Lower leg skin (tissue), 4 donors: ENCODE measurements around the gene HEMK1. TPM values are rescaled to one million over a fixed set of nuclear protein-coding genes. Genes with fewer than 3 reads are reported as not detected.

ENCODE experiments used
- DNase-seq, 2 donors: peaks; one replicate each; pipeline ENCODE4 v3.0.0-alpha.2; 2019; ENCODE audit warnings: low spot score in 2 of 2
- H3K4me3 ChIP-seq: fragments of 200-600 bp; sonication (generic); 2 replicates; pipeline ENCODE4 v1.5.1; 2017; ENCODE audit warnings: mild to moderate bottlenecking, low read depth; ENCODE audit not compliant: poor library complexity, severe bottlenecking
- CTCF ChIP-seq, 3 donors: fragments of 450-650 bp; IDR thresholded peaks; one replicate each; pipeline ENCODE4 v1.5.1; 2016; ENCODE audit warnings: antibody characterized with exemption in 3 of 3, mild to moderate bottlenecking in 3 of 3, moderate library complexity in 2 of 3
- POLR2A ChIP-seq, 2 donors: fragments of 450-650 bp; IDR thresholded peaks; one replicate each; pipeline ENCODE4 v1.6.1; 2016 to 2017; ENCODE audit warnings: antibody characterized with exemption in 2 of 2, mild to moderate bottlenecking in 1 of 2, moderate library complexity in 1 of 2
- WGBS, 2 donors: methylation state at CpG; one replicate each; pipeline ENCODE4 v1.1.5; 2018; 5-methylcytosine and 5-hydroxymethylcytosine counted together
- intact Hi-C: fragments of 100-400 bp; cut with DNase I; formaldehyde crosslinking; loops from one replicate; pipeline ENCODE4 v1.15.0; 2023; ENCODE audit warnings: low total_unique reads
- total RNA-seq, 4 donors: library from RNA; depleted of rRNA; stranded (reverse); fragments of >200 nt; gene quantifications; one replicate each; pipeline ENCODE4 v1.1.0, GENCODE V29; 2016

Gene HEMK1
- total RNA-seq, 4 donors from 2014 or later: 2.9 to 8.1 (median 4.8) TPM

- 42 to 48% methylated on average over 18 of the region's 18 CpGs for WGBS, 2 donors
- TF ChIP-seq CTCF (IDR thresholded peaks at IDR 0.05) (no peak), POLR2A (IDR thresholded peaks at IDR 0.05) (no peak)
- DNase-seq: peak; percentile 84 to 87
- intact Hi-C loops: loop anchor here (10.0 kb wide), 1 partner anchor 105 kb away; no protein-coding TSS in a partner anchor
- H3K4me3 ChIP-seq: no peak overlapping the region
Measured at GRCh38 chr3:50539356-50540286, 29.7 kb upstream of the HEMK1 start.

GRCh38 chr3:50542177-50543034, 26.9 kb upstream of the HEMK1 start:
- 42 to 50% methylated on average over 2 of the region's 2 CpGs for WGBS, 2 donors
- intact Hi-C loops: loop anchor here (10.0 kb wide), 1 partner anchor 108 kb away; no protein-coding TSS in a partner anchor
- H3K4me3 ChIP-seq: no peak overlapping the region
- peak; percentile 63 to 93 for DNase-seq
- TF ChIP-seq CTCF (IDR thresholded peaks at IDR 0.05) (peak in 1 of 3 donors; percentile 42), POLR2A (IDR thresholded peaks at IDR 0.05) (no peak)

- intact Hi-C loops: loop anchor here (5.0 to 10.0 kb wide), 2 partner anchors 111 to 198 kb away; partner anchors contain the start of gene ZMYND10
- no peak overlapping the region for H3K4me3 ChIP-seq
- 67 to 83% methylated on average over 1 of the region's 1 CpG for WGBS, 2 donors
- DNase-seq: no peak
- no peak for TF ChIP-seq POLR2A (IDR thresholded peaks at IDR 0.05)
- TF ChIP-seq CTCF (IDR thresholded peaks at IDR 0.05): no peak
Measured at GRCh38 chr3:50545781-50546180, 23.5 kb upstream of the HEMK1 start.

- DNase-seq: no peak
- H3K4me3 ChIP-seq: no peak overlapping the region
- TF ChIP-seq CTCF (IDR thresholded peaks at IDR 0.05): no peak
- TF ChIP-seq POLR2A (IDR thresholded peaks at IDR 0.05): no peak
- intact Hi-C loops: loop anchor here (5.0 to 10.0 kb wide), 2 partner anchors 114 to 202 kb away; partner anchors contain the start of gene ZMYND10
- WGBS, 2 donors: 81 to 88% methylated on average over 3 of the region's 3 CpGs
Measured at GRCh38 chr3:50549226-50549625, 20.1 kb upstream of the HEMK1 start.

- no peak for DNase-seq
- no peak for TF ChIP-seq CTCF (IDR thresholded peaks at IDR 0.05)
- TF ChIP-seq POLR2A (IDR thresholded peaks at IDR 0.05): no peak
- 55 to 69% methylated on average over 8 to 9 of the region's 13 CpGs for WGBS, 2 donors
- no peak overlapping the region for H3K4me3 ChIP-seq
- intact Hi-C loops: no loop called here
Measured at GRCh38 chr3:50550079-50550736, 19.1 kb upstream of the HEMK1 start.
